GM12878 (cell line): Measurements from ENCODE around the gene RETREG3. TPM values are rescaled to one million over a fixed set of nuclear protein-coding genes. Genes with fewer than 3 reads are reported as not detected.

Source experiments
- ATAC-seq: fragments of 200-7000 bp; cut with Tn5 transposase; 3 replicates; pipeline ENCODE4 v1.9.1; 2020; ENCODE audit warnings: mild to moderate bottlenecking, moderate library complexity
- BruUV-seq: library from RNA; stranded (reverse); fragments of 400-500 nt; replicated peaks from 2 replicates; lab custom pipeline; 2021; lab: Mats Ljungman, UMichigan
- CTCF ChIA-PET: fragments of 300-600 bp; sonication (Branson Sonifier 250); formaldehyde crosslinking; extraction: SDS; loops from one replicate; lab custom pipeline; 2021; ENCODE audit warnings: inconsistent platforms; lab: Yijun Ruan, JAX
- POLR2A ChIA-PET: fragments of 350-600 bp; formaldehyde crosslinking; extraction: SDS; loops from one replicate; lab custom pipeline; 2021; ENCODE audit warnings: inconsistent platforms; lab: Charles Lee
- RAD21 ChIA-PET: fragments of 300-600 bp; sonication (Branson Sonifier 250); formaldehyde crosslinking; loops from one replicate; lab custom pipeline; 2023; ENCODE audit warnings: antibody characterized with exemption; ENCODE audit not compliant: unreplicated experiment; lab: Charles Lee
- SMC1A ChIA-PET: fragments of 300-600 bp; sonication (Branson Sonifier 250); formaldehyde crosslinking; loops from one replicate; lab custom pipeline; 2023; ENCODE audit not compliant: unreplicated experiment, uncharacterized antibody; lab: Charles Lee
- DNase-seq: peaks from one replicate; pipeline ENCODE4 v3.0.0-alpha.2; 2011; ENCODE audit warnings: low read depth, low spot score
- FAIRE-seq: peaks from 3 replicates; lab custom pipeline; 2011; peaks lifted over from hg19 to GRCh38; lab: Jason Lieb, UNC
- H2AFZ ChIP-seq: 2 replicates; pipeline ENCODE4 v1.6.0; 2011; ENCODE audit warnings: low read depth, low read length, control low read depth; ENCODE audit not compliant: control insufficient read depth
- H3K27ac ChIP-seq: 2 replicates; pipeline ENCODE4 v1.5.1; 2011; ENCODE audit warnings: control low read depth; ENCODE audit not compliant: control insufficient read depth, insufficient read depth
- H3K27me3 ChIP-seq, 2 experiments: replicated peaks in 1 of 2; 2 replicates each; pipeline versions ENCODE4 v1.6.0 to v1.6.1; 2011; ENCODE audit warnings: low read length in 1 of 2; ENCODE audit not compliant: control insufficient read depth in 2 of 2, insufficient read depth in 2 of 2
- H3K36me3 ChIP-seq, 2 experiments: 2 replicates each; pipeline ENCODE4 v1.5.1; 2011; ENCODE audit warnings: low read length in 1 of 2; ENCODE audit not compliant: control insufficient read depth in 2 of 2, insufficient read depth in 2 of 2
- H3K4me1 ChIP-seq: 2 replicates; pipeline ENCODE4 v1.6.1; 2011; ENCODE audit warnings: mild to moderate bottlenecking, low read length, moderate library complexity, mixed read lengths; ENCODE audit not compliant: control insufficient read depth, insufficient read depth
- H3K4me2 ChIP-seq: 2 replicates; pipeline ENCODE4 v1.6.0; 2011; ENCODE audit warnings: control low read depth; ENCODE audit not compliant: control insufficient read depth, insufficient read depth
- H3K4me3 ChIP-seq: fragments of 200-600 bp; sonication (generic); 2 replicates; pipeline ENCODE4 v1.5.1; 2016
- H3K79me2 ChIP-seq: 2 replicates; pipeline ENCODE4 v1.6.0; 2011; ENCODE audit warnings: low read length; ENCODE audit not compliant: control insufficient read depth, insufficient read depth
- H3K9ac ChIP-seq: 2 replicates; pipeline ENCODE4 v1.8.0; 2011; ENCODE audit warnings: low read length, control low read depth, mixed read lengths; ENCODE audit not compliant: control insufficient read depth, insufficient read depth
- H3K9me3 ChIP-seq: replicated peaks from 3 replicates; pipeline ENCODE4 v1.5.1; 2011; ENCODE audit warnings: mild to moderate bottlenecking, low read length; ENCODE audit not compliant: control insufficient read depth, insufficient read depth
- H4K20me1 ChIP-seq: 2 replicates; pipeline ENCODE4 v1.6.0; 2011; ENCODE audit not compliant: control insufficient read depth, insufficient read depth
- POLR2A ChIP-seq: IDR thresholded peaks from 2 replicates; pipeline ENCODE4 v1.6.1; 2011; ENCODE audit warnings: low read depth, mild to moderate bottlenecking, low read length
- WGBS: methylation state at CpG from one replicate; pipeline ENCODE4 v1.1.6; 2016; ENCODE audit warnings: low lambda C conversion rate; ENCODE audit not compliant: insufficient replicate concordance, insufficient coverage; ENCODE audit errors: missing lambda C conversion rate; 5-methylcytosine and 5-hydroxymethylcytosine counted together
- in situ Hi-C: fragments of 300-500 bp; cut with MboI; formaldehyde crosslinking; loops from 9 replicates; pipeline ENCODE4 v1.14.3; 2018; ENCODE audit warnings: mixed read lengths
- intact Hi-C: fragments of 100-400 bp; cut with micrococcal nuclease; formaldehyde crosslinking; loops from one replicate; pipeline ENCODE4 v1.14.2; 2022; ENCODE audit not compliant: unreplicated experiment
- polyA plus RNA-seq, 11 experiments: library from polyadenylated mRNA; depleted of rRNA in 4 of 11; unstranded in 6 of 11; stranded (reverse) in 5 of 11; fragments of >200 nt; fragmentation: Nextera tagmentation in 4 of 11; fragmentation: Illumina TruSeq in 1 of 11; extraction: Ambion mirVana in 4 of 11; extraction: Trizol in 1 of 11; gene quantifications; 1 replicate in 1 of 11; 2 replicates in 10 of 11; pipeline versions ENCODE4 v1.2.1 to v1.2.3, GENCODE V29; 2011 to 2016; ENCODE audit warnings: inconsistent platforms in 2 of 11, missing spikeins in 2 of 11, low read depth in 1 of 11
- total RNA-seq, 4 experiments: library from RNA; depleted of rRNA in 3 of 4; stranded (reverse); fragments of >200 nt in 3 of 4; fragmentation: Illumina TruSeq in 1 of 4; extraction: Trizol in 1 of 4; gene quantifications; 2 replicates each; pipeline versions ENCODE4 v1.2.1 to v1.2.3, GENCODE V29; 2013 to 2021
- TF ChIP-seq, protein P1 (sequence below): fragments of 450-650 bp; IDR thresholded peaks from 2 replicates; pipeline ENCODE4 v1.6.1; 2018; ENCODE audit warnings: mild to moderate bottlenecking, low read depth, moderate library complexity; ENCODE audit not compliant: partially characterized antibody

RETREG3 gene
- total and polyA plus RNA-seq, 10 of the 15 experiments (the other 5 are each of a cell fraction or from before 2014, with no cell fraction given), result 7.0 to 50.6 (median 27.3) TPM

DNA sequence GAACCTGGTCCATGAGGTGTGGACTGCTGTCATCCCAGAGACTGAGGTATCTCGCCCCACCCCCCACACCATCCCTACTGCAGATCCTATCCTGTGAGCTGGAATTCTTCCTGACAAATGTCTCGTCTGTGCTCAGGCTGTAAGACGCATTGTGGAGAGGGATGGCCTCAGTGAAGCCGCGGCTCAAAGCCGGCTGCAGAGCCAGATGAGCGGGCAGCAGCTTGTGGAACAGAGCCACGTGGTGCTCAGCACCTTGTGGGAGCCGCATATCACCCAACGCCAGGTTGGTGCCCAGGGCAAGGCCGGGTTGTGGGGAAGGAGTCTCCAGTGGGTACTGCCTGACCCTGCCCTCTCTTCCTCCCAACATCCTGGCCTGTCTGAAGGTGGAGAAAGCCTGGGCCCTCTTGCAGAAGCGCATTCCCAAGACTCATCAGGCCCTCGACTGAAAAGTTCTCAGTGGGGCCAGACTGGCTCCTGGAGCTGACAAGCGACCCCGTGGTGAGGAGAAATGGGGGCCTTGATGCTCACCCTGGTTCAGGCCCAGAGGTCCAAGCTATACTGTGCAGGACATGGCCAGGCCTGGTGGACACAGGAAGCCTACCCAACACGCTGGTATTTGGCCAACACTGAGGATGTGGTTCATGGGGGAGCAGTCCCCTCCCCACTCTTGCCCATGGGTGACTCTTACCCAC, 43.5 kb downstream of the RETREG3 start:
- CTCF ChIA-PET, result interaction anchor here (1.4 to 2.4 kb wide), 5 partner anchors 11 to 115 kb away, joined by 4 to 23 read pairs (median 6); partner anchors contain the start of gene PSMC3IP
- H4K20me1 ChIP-seq, result no peaks in the 10 kb centered on the region
- SMC1A ChIA-PET, result interaction anchor here (1.2 kb wide), 1 partner anchor 44 kb away, joined by 3 read pairs; the partner anchor contains the start of genes RETREG3 and TUBG1
- POLR2A ChIA-PET, result interaction anchor here (0.7 to 2.6 kb wide), 3 partner anchors 10 to 110 kb away, joined by 3 to 14 read pairs (median 4); partner anchors contain the start of genes PLEKHH3 and PSMC3IP
- 0 out of 2 replicates have a peak, but pooled peaks have one; percentile 5 for TF ChIP-seq POLR2A
- TF ChIP-seq, protein P1, sequence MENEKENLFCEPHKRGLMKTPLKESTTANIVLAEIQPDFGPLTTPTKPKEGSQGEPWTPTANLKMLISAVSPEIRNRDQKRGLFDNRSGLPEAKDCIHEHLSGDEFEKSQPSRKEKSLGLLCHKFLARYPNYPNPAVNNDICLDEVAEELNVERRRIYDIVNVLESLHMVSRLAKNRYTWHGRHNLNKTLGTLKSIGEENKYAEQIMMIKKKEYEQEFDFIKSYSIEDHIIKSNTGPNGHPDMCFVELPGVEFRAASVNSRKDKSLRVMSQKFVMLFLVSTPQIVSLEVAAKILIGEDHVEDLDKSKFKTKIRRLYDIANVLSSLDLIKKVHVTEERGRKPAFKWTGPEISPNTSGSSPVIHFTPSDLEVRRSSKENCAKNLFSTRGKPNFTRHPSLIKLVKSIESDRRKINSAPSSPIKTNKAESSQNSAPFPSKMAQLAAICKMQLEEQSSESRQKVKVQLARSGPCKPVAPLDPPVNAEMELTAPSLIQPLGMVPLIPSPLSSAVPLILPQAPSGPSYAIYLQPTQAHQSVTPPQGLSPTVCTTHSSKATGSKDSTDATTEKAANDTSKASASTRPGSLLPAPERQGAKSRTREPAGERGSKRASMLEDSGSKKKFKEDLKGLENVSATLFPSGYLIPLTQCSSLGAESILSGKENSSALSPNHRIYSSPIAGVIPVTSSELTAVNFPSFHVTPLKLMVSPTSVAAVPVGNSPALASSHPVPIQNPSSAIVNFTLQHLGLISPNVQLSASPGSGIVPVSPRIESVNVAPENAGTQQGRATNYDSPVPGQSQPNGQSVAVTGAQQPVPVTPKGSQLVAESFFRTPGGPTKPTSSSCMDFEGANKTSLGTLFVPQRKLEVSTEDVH, result no peak
- TF ChIP-seq, all 136 proteins: peak for 1
- H3K27me3 ChIP-seq, result no peaks in the 10 kb centered on the region
- H3K4me3 ChIP-seq, result no peak overlapping the region
- no peak overlapping the region for H3K4me2 ChIP-seq
- no peaks in the 10 kb centered on the region for H3K9me3 ChIP-seq
- 92% methylated on average over 16 of the region's 16 CpGs for WGBS
- H3K27ac ChIP-seq, result no peak overlapping the region
- RAD21 ChIA-PET, result no interaction called here
- H3K9ac ChIP-seq, result no peak overlapping the region
- H2AFZ ChIP-seq, result no peak overlapping the region
- no peak for ATAC-seq
- FAIRE-seq, result no peak
- in situ Hi-C loops (no loop called here), intact Hi-C loops (no loop called here)
- H3K79me2 ChIP-seq, result peaks cover 50% of the 10 kb centered on the region
- no TSS peak for BruUV-seq
- peaks cover 23 to 29% of the 10 kb centered on the region in 2 experiments; a peak in 3 of 4 replicates for H3K36me3 ChIP-seq
- peaks cover 24% of the 10 kb centered on the region for H3K4me1 ChIP-seq
- no peak for DNase-seq
